GM21576 (cell line): ENCODE data around the gene ASPHD2.
"Not testable (repeated sequence)": the region's sequence is repeated elsewhere in the genome, so short reads cannot be mapped to it uniquely, and the experiment has no call there.

Source experiments
- ATAC-seq: cut with Tn5 transposase; IDR thresholded peaks from one replicate; pipeline ENCODE4 v1.9.1; 2021; ENCODE audit warnings: mild to moderate bottlenecking, moderate library complexity; ENCODE audit not compliant: unreplicated experiment

Gene ASPHD2

DNA sequence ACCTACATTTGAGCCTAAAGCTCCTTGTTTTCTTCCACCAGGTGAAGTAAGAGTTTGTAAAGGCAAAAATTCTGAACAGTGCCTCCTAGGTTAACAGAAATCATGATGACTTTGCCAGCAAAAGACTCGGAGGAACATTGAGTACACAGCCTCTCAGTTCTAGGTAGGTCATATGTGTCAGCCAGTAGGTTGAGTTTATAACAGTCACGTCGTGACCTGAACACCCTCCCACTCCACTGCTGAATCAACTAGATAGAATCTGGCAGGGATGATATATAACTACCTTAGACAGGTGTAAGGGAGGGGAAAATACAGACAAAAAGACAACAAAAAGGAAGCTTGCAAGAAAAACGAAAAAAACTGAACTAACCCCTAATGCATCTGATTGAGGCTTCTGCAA, 12.8 kb upstream of the ASPHD2 start:
- ATAC-seq, result no peak

DNA sequence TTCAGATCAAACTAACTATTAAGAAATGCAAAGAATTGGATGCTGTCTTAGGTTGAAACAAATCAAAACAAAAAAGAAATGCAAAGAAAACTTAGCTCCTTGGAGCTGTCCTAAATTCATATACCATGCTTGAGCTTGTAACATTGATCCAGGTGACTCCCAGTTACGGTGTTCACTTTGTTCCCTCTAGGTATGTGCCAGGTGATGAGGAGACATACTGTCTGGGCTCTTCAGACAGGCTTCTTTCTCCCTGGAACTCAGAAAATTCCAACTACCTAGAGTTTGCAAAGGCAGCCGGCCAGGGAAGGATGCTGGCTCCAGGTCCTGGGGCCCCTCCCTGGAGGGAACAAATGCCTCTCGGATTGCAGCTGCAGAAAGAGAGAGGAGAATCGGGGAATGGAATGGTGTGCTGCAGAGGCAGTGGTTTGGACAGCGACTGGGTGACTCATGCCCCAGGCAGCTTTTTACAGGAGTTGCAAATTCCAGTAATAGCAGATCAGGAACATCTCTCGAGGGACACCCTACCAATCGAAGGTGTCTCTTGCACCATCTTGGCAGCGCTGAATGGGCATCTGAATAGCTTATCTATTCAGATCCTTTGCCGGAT, 12.3 kb upstream of the ASPHD2 start:
- no peak for ATAC-seq

DNA sequence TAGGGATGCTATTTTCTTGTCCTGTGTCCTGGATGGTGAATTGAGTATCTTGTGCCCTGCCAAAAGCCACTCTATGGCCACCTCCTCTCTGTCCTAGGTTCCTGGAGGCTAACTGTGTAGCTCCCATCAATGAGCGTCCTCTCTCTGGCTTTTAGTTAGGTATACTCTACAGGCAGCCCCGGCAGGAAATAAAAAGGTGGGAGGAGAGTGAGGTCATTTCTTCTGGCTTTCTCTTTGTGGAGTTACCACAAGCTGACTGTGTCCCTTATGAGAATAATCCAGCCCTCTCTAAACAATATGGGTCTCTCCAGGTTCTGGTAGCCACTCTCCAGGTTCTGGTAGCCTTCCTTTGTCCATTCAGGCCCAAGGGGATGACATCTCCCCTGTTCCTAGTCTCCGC, 11.7 kb upstream of the ASPHD2 start:
- no peak for ATAC-seq

DNA sequence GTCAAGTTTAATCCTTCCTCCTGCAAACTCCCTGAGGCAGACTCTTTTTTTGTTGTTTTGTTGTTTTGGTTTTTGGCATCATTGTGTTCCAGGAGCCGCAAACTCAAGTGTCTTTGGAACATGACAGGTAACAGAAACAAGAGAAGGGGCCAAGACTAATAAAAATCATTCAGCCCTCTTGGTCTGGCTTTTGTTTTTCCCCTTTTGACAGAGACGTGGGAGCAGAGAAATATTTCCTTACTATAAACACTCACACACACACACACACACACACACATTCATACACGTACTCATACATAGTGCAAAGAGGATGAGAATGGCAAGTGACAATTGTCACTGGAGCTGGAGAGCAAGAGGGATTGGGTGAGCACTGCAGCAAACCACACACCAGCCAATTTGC, 10.4 kb upstream of the ASPHD2 start:
- ATAC-seq, result no peak

DNA sequence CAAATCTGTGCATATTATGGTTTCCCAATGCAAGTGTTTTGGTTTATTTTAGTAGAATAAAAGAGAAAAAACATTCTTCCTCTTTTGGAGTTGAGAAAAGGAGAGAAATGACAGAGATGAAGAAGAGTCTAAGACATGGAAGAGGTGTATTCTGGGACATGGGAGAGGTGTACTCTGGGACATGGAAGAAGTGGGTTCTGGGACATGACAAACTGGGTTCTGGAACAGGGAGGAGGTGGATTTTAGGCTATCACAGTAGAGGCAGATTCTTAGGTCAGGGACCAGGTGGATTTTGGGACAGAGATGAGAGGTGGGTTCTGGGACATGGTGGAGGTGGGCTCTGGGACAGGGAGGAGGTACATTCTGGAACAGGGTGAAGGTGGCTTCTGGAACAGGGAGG, 2.1 kb upstream of the ASPHD2 start:
- no peak for ATAC-seq

DNA sequence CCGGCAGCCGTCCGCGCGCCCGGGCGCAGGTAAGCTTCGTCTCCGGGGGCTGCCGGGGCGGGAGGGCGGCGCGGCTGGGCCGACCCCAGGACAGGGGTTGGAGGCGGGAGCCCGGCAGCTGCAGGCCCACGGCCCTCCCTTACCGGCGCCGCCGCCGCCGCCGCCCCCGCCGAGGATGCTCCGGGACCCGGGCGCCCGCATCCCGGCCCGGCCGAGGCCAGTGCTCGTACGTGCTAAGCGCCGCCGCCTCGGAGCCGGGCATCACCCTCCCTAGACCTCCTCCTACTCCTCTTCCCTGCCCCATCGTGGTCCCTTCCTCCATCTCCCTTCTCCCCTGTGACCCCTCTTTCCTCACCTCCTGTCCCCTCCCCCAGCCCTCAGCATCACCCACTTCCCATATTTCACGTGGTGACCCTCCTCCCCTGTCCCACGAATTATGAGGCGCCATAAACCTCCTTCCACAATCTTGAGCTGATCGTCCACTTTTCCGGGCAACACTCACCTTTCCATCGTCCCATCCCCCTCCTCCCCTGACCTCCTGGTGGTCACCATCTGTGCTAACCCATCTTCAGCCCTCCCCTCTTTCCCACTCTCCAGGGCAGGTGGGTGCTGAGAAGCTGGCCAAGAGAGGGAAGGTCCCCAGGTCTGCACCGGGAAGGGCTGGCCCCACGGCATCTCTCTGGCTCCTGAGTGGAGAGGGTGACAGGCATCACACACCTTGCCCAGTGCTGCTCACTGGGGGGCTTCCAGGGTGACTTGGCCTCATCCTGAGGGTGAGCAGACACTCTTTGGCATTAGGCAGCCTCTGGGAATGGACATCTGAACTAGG, 612 bp downstream of the ASPHD2 start:
- no peak for ATAC-seq

DNA sequence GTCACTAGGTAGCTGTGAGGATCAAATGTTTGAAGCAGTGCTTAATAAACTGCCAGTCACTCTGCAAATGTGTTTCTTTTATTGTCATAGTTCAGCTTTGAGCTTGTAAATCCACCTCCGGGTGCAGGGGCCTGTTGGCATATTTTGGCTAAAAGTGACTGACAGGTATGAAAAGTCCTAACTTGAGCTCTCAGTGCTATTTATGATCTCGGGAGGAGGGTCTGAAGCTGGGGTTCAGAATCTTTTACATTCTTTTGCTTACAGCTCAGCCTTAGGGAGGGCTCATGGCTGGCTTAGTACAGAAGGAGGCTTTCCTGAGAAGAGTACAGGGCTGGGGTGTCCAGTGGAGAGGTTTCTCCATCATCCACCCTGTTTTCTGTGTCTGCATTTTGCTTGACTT, 1.5 kb downstream of the ASPHD2 start:
- no peak for ATAC-seq

DNA sequence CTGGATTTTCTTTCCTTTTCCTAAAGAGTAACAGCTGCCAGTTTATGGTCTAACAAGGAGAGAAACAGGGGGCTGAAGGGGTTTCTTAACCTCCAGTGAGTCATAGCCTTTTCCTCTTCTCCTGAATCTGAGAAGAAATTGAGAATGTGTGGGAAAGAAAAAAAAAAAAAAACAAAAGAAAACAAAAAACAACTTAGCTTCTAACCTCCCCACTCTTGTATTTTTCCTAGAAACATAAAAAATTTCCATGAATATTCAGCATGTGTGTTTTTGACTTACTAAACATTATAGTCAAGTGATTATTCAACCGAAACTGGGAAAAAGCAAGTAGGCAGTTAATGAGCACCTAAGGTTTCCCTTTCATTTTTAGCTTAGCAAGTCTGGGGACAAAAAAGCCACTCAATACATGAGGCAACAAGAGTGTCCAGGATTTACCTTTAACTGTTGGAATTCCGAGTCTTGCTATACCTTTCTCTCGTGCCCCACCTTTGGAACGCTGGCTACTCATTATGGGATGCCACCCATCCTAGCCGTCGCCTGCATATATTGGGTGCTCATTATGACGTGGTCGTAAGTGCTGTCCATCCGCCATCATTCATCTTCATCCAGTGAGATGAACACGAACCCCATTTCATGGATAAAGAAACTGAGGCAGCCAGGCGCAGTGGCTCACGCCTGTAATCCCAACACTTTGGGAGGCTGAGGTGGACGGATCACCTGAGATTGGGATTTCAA, 2.4 kb downstream of the ASPHD2 start:
- no peak for ATAC-seq

DNA sequence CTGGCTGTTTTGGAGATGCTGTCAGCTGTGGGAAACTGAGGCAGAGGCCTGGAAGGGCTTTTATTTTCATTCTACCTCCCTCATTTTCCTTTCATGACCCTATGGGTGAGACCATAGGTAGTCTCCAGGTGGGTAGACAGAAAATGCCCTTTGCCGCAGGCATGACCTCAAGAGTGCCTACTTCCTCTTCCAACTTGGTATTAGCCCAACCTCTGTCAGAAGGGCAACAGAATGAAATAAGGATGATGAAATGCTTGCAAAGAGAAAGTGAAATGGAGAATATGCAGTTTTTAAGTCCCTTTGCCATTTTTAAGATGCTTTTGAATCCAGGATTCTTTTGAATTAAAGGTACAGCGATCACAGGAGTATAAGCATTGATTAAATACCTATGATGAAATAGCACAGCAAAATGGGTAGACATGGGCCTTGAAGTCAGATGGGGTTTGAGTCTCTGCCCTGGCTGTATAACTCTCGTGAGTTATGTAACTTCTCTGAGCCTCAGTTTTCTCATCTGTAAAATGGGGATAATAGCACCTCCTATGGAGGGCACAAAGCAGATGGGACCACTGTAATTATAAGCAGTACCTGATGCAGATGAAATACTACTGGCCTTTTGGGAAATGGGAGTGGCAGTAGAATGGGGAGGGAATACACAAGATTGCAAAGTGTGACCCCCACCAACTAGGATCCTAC, 3.7 kb downstream of the ASPHD2 start:
- no peak for ATAC-seq

DNA sequence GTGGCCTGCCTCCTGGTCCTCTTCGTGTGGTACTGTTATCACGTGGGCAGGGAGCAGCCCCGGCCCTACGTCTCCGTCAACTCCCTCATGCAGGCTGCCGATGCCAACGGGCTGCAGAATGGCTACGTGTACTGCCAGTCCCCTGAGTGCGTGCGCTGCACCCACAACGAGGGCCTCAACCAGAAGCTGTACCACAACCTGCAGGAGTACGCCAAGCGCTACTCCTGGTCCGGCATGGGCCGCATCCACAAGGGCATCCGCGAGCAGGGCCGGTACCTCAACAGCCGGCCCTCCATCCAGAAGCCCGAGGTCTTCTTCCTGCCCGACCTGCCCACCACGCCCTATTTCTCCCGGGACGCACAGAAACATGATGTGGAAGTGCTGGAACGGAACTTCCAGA, 4.7 kb downstream of the ASPHD2 start:
- no peak for ATAC-seq

DNA sequence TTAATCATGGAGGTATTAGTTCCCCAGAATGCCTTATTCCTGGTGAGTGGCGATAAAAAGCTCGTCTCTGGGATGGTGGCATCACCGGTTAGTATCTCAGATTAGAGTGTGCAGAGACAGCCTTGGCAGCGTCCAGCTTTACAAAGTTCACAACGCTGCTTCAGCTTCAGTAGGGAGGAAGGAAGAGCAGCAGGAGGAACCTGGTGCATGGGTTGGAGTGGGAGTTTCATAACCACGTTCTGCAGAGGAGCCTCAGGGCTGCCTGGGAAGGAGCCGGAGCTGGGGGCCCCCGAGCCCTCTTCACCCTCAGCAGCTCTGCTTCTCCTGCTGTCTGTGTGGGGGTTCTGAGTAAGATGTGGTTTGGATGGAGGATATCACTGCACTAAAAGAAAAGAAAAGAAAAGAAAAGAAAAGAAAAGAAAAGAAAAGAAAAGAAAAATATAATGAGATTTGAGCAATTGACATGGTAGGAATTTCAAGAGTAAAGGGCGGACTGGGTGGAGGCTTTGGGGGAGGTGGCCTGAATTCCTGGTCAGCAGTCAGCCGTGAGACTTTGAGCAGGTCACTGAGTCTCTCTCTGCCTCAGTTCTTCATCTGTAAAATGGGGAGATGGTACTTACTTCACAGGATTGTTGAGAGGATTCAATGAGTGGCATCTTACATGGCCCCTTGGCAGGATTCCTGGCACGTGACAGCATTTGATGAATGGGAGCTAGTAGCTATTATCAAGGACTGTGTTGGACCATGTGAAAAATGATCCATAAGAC, 6.5 kb downstream of the ASPHD2 start:
- ATAC-seq, result no peak

DNA sequence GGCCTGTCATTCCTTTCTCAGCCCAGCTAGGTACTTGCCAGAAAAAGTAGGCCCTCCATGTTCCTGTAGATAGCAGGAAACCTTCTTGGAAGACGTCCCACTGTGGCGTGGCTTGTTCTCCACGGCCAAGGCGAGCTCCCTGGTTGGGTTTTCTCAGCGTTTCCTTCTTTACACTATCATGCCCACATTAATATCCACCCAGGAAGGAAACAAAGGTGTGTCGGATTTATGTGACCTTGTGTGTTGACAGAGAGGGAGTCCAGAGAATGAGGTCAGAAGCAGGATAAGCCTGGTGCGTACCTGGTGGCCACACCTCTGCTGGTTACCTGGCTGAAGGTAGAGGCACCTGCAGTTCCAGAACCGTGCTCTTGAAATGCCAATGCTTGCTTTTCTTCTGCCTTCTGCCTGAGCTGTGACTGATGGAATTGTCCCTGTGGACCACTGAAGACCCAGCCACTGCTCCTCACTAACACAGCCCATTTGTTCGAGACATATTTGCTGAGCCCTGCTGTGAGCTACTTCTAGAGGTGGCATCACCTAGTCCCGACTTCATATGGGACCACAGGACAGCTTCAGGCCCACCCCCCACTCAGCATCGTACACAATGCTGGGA, 7.9 kb downstream of the ASPHD2 start:
- no peak for ATAC-seq

DNA sequence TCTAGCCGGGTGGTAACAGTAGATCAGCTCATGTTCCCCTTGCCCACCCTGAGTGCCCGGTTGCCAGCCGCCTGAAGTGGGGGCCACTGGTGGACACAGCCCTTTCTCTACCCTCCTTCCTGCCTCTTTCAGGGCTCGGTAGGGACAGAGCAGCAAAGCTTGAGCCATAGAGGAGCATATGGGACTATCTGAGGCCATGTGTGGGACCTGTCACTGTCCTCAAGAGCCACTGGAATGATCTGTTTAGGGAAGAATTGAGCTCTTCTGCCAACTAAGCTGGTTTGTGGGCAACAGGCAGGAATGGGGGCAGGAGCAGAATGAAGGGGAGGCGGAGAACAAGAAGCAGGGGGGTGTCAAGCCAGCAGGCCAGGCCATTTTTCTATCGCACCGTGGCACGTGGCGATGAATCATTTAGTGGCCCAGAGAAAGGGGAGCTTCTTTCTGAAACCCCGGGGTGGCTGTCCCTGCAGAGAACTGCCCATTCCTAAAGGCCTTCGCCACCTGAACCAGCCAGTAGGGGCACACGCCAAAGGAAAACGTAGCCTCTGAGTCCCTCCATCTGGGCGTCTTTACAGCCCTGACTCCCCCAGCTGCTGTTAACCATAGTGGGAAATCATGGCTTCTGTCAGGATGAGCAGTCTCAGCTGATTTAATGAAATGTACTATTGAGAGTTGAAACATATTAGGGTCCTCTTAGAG, 8.8 kb downstream of the ASPHD2 start:
- ATAC-seq, result no peak

DNA sequence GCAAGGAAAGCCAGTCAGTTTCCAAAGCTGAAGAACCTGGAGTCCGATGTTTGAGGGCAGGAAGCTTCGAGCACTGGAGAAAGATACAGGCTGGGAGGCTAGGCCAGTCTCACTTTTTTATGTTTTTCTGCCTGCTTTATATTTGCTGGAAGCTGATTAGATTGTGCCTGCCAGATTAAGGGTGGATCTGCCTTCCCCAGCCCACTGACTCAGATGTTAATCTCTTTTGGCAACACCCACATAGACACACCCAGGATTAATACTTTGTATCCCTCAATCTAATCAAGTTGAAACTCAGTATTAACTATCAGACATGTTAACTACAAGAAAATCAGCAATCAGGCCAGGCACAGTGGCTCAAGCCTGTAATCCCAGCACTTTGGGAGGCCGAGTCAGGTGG, 9.7 kb downstream of the ASPHD2 start:
- ATAC-seq, result not testable (repeated sequence)

DNA sequence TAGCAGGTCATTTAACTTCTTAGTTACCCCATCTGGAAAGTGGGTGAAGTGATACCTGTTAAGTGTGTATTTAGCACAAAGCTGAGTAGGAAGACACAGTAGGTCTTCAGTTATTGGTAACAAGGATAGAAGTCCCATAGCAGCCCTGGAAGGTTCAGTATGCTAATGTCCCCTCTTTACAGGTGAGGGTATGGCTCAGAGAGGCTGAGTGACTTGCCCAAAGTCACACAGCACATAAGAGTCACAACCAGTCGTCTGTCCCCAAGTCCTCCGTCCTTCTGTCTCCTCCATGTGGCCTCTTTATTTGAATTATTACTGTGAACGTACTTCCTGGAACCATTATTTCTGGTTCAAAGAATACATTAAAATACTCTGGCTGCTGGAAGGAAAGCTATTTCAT, 10.5 kb downstream of the ASPHD2 start:
- ATAC-seq, result no peak

DNA sequence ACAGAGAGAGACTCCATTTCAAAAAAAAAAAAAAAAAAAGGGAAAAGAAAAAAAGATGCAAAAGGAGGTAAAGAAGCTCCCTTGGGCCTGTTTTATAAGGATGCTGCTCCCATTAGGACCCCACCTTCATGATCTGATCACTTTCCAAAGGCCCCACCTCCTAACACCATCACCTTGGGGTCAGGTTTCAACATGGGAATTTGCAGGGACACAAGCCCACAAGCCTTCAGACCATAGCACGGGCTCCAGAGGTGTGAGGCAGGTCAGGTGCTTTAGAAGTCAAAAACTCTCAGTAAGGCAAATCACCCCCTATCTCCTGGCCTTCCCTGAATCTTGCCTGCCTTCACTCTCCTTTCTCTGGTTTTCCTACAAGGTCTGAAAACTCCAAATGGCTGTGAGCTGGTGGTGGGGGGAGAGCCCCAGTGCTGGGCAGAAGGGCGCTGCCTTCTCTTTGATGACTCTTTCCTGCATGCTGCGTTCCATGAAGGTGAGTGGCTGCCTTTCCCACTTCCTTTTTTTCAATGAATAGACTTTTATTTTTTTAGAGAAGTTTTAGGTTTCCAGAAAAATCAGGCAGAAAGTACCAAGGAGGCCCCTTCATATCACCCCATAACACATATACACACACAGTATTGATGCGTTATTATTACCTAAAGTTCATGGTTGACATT, 13.2 kb downstream of the ASPHD2 start:
- ATAC-seq, result no peak

DNA sequence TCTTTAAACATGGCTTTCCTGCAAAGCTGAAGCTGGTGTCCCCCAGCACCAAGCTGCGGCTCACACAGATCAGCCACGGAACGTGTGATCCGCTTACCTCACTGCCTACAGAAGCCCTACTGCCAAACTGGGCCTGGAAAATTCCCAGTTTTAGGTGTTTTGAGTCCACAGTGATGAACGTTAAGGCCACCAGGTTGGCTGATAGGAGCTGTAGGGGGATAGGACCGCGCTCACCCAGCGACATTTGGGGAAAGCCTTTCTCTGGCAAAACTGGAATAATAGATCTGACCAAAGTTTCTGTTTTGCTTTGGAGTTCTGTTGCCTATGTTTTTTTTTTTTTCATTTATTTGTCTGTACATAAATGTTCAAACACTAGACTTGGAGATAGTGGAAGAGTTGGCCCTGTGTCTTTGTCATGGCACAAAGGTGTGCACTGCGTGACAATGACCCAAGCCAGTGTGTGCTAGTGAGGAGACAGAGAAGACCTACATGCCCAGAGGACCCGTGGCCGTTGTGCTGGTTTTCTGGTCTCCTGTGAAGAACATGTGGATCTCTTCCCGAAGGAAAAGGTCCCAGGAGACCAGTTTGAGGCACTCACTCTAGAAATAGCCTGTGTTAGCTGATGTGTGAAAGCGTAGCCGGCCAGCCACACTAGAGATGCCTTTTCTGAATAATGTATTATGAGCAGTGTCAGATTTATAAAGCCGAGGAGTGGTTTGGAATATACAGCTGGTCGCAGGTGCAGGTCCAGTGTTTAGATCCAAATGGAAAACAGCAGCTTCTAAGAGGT, 15.0 kb downstream of the ASPHD2 start:
- no peak for ATAC-seq

DNA sequence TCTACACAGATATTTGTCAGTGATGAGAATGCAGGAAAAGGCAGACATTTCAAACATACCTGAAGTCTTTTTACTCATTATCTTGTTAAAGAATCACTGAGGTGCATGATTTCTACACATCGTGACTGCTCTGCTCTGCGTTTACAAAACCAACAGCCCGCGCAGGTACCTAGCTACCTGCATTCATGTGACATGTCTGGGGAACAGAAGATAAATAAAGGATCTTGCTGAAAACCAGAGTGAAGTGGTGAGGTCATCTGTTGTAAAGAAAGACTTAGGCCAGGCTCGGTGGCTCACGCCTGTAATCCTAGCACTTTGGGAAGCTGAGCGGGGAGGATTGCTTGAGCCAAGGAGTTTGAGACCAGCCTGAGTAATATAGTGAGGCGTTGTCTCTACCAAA, 15.7 kb downstream of the ASPHD2 start:
- ATAC-seq, result no peak
